HG03469 (cell line): Measurements from ENCODE around the gene IFITM2.
"Not testable (repeated sequence)": the region's sequence is repeated elsewhere in the genome, so short reads cannot be mapped to it uniquely, and the experiment has no call there.

Experiments used
- ATAC-seq: cut with Tn5 transposase; IDR thresholded peaks from one replicate; pipeline ENCODE4 v1.9.1; 2021; ENCODE audit warnings: mild to moderate bottlenecking, moderate library complexity, moderate number of reproducible peaks; ENCODE audit not compliant: unreplicated experiment

Gene IFITM2

GRCh38 chr11:281486-282161 is 26.0 kb upstream of the IFITM2 start:
- ATAC-seq: no peak

GRCh38 chr11:282171-282570 is 25.4 kb upstream of the IFITM2 start:
- no peak for ATAC-seq

GRCh38 chr11:282630-283360 is 24.8 kb upstream of the IFITM2 start:
- no peak for ATAC-seq

GRCh38 chr11:283405-284104 is 24.1 kb upstream of the IFITM2 start:
- ATAC-seq: no peak

DNA sequence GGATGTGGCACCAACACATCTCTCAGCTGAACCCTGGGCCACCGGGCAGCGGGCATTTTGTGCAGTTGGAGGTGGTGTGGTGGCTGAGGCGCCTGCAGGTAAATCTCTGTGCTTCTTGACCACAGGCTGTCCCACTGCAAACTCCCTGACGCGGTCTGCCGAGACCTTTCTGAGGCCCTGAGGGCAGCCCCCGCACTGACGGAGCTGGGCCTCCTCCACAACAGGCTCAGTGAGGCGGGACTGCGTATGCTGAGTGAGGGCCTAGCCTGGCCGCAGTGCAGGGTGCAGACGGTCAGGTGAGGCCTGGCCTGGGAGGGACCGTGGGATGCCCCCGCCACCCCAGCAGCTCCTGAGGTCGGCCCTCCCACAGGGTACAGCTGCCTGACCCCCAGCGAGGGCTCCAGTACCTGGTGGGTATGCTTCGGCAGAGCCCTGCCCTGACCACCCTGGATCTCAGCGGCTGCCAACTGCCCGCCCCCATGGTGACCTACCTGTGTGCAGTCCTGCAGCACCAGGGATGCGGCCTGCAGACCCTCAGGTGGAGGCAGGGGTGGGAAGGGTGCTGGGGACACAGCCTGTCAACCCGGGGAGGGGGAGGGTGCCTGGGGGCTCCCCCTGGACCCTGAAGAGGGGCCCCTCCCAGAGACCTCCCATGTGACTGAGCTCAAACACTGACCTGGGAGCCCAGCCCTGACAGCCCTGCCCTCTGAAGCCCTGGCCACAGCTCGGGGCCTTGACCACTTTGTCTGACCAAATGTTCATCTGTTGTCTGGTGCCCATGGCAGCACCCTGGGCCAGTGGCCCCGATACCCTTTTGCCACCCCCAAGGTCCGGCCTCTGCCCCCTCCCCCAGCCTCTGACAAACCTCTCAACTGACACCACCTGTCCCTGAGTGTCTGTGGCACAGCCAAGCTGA is 23.3 kb upstream of the IFITM2 start:
- ATAC-seq: no peak

GRCh38 chr11:285021-285893 is 22.4 kb upstream of the IFITM2 start:
- ATAC-seq: no peak

DNA sequence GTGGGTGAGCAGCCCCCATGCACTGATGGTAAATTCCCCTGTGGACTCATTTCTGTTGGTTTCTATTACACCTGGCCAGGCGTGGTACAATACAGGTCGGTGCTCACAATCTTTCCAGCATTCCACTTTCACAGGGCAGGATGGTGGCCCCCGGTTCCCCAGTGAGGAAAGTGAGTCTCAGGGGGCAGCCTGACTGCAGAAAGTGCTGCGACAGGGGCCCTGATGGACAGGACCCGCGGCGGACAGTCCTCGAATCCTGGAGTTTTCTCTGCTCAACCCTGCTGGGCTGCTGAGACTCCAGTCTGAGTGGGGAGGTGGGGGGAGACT is 21.8 kb upstream of the IFITM2 start:
- no peak for ATAC-seq

DNA sequence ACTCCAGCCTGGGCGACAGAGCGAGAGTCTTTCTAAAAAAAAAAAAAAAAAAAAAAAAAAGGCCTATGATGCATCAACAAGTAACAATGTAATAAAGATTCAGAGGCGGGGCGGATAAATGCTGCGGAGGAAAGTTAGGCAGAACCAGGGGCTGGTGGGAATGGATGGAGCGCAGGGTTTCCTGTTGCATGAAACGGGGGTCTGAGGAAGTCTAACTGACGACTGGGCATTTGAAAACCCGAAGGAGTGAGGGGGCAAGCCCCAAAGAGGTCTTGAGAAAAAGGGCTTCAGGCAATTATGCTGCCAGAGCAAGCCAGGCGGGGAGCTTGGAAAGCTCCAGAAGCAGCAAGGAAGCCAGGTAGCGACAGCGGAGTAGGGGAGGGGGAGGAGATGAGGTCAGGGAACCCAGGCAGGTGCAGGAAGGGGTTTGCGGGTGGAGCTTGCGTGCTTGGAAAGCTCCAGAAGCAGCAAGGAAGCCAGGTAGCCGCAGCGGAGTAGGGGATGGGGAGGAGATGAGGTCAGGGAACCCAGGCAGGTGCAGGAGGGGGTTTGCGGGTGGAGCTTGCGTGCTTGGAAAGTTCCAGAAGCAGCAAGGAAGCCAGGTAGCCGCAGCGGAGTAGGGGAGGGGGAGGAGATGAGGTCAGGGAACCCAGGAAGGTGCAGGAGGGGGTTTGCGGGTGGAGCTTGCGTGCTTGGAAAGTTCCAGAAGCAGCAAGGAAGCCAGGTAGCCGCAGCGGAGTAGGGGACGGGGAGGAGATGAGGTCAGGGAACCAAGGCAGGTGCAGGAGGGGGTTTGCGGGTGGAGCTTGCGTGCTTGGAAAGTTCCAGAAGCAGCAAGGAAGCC is 20.4 kb upstream of the IFITM2 start:
- not testable (repeated sequence) for ATAC-seq

DNA sequence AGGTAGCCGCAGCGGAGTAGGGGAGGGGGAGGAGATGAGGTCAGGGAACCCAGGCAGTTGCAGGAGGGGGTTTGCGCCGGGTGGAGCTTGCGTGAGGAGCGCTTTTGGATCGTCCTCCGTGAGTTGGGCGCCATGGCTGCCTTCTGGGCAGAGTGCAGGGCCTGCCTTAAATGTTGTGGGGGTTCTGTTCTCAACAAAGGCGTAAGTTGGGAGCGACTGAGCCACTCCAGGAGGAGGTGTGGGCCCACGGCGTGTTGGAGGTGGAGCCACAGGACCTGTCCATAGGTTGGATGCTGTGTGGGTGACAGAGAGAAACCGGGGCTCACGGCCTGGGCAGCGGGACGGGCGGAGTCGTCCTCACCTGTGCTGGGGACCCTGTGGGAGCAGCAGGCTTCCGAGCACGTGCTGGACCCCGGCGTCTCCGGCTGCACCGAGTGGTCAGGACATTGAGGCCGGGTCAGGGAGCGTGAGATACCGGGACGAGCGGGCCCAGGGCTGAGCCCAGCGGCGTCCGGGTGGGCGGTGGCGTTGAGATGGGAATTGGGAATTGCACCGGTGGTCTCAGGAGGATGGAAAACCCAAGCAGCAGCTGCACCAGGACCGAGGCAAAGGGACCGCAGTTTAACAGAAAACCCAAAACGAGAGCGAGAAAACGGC is 19.7 kb upstream of the IFITM2 start:
- ATAC-seq: no peak

- no peak for ATAC-seq
Measured at GRCh38 chr11:288478-289397, 18.9 kb upstream of the IFITM2 start, which contains the start of gene PGGHG. Gene PGGHG (plus strand): TSS chr11:289126. CDS start chr11:289817, 691 bp downstream.

DNA sequence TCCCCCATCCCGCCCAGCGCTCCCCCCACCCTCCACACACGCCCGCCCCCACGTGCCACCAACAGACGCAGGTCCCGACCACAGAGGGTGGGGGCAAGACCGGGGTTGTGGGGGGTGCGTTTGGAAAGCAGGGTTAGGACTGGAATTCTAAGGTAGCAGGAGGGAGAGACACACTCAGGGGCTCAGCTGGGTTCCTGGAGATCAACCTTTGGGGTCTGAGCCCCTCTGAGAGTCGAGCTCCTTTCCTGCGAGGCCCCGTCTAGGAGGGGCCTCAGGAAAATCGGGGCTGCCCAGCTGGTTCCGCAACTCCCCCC is 18.3 kb upstream of the IFITM2 start:
- no peak for ATAC-seq

- ATAC-seq: no peak
Measured at GRCh38 chr11:289712-290620, 17.6 kb upstream of the IFITM2 start.

- ATAC-seq: no peak
Measured at GRCh38 chr11:290621-291231, 16.9 kb upstream of the IFITM2 start.

GRCh38 chr11:291281-292210 is 16.1 kb upstream of the IFITM2 start:
- ATAC-seq: no peak
